HG02623 (cell line): Measurements from ENCODE around the gene RPLP2.
A peak's percentile ranks its signal among the peaks of the same experiment; 100 is the strongest.

Experiments used
- ATAC-seq: cut with Tn5 transposase; IDR thresholded peaks from one replicate; pipeline ENCODE4 v1.9.1; 2021; ENCODE audit warnings: moderate library complexity; ENCODE audit not compliant: unreplicated experiment

Gene RPLP2

DNA sequence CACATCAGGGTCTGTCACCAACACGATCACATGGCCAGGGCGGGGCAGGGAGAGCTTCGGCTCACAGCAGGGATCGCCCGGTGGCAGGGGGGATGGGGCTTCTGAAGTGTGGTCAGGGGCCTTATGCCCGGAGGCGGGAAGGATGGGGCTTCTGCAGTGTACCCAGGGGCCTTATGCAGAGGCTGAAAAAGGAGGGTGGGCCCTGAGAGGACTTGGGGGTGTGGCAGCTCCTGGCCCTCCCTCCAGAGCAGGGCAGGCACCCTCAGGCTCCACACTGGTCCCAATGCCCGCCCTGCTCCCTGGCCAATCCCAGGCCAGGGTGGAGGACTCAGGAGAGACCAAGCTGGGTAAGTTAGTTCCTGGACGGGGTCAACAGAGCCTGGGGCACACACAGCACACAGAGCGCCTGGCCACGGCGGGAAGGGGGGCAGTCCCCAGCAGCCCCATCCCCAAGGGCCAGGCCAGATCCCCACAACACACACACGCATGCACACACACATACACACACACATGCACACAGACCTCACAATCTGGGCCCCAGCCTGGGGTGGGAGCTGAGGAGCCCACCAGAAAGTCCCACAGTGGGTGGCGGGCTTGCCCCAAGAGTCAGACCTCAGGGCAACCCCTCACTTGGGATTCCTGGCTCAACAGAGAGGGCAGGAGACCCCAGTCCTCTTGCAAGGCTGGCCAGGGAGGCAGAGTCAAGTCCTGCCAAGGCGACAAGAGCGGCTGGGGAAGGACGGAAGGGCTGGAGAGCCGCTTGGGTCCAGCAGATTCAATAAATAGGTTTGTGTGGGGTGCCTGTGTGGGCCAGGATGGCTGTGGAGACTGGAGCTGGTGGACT is 18.8 kb upstream of the RPLP2 start:
- no peak for ATAC-seq

DNA sequence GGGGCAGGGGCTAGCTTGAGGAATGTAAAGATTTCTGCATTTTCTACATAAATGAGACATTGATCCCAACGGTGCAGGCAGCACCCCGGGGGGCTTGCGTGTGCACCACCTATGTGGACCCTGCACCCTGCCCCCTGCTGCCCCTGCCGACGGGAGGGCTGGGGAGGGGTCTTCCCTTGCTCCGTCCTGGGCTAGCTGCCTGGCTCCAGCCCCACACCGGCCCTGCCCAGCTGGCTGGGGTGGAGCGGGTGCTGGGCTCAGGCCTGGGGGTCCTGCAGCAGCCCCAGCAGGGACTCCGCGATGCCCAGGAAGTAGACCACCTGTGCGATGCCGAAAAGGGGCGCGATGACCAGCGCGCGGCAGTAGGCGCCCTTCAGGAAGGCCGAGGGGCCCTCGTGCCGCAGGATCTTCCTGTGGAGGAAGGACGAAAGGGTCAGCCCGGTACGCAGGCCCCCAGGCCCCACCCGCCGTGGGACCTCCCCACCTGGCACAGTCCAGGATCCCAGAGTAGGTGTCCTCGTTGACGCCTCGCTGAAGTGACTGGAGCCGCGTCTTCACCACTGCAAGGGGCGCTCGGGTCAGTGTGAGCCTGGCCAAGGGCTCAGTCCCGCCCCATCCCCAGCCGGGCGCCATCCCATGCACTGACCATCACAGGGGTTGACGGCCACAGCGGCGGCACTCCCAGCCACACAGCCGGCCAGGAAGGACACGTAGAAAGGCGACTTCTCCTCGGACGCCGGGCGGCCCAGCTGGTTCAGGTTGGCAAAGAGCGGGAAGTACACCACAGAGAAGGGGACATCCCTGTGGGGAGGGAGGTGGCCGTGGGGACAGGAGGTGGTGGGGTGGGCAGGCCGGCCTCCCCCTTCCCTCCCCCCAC is 17.9 kb upstream of the RPLP2 start:
- no peak for ATAC-seq

DNA sequence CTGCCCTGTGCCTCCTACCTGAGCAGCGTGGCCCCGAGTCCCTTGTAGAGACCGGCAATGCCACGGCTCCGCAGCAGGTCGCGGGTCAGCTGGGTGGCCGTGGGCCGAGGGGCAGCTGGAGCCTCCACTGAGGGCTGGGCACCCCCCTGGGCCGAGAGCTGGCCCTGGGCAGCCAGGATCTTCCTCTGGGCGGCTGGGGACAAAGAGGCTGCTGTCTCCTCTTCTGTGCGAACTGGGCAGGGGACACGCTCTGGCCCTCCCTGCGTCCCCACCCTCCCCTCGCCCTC is 17.3 kb upstream of the RPLP2 start:
- ATAC-seq: no peak

DNA sequence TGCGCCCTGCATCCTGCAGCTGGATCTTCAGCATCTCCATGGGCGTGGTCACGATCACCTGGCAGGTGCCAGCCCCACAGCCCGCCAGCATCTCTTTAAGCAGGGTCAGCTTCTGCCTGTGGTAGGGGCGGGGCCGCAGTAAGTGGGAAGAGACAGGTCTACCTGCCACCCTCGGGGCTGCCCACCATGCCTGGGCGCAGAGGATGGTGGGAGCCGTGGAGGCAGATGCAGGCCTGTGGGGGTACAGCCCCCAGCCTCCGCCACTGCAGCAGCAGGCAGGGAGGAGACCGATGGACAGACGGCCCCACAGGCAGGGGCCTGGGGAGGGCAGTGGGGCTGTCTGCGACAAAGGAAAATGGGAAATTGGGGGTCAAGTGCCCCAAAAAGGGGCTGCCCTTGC is 16.9 kb upstream of the RPLP2 start:
- ATAC-seq: no peak

DNA sequence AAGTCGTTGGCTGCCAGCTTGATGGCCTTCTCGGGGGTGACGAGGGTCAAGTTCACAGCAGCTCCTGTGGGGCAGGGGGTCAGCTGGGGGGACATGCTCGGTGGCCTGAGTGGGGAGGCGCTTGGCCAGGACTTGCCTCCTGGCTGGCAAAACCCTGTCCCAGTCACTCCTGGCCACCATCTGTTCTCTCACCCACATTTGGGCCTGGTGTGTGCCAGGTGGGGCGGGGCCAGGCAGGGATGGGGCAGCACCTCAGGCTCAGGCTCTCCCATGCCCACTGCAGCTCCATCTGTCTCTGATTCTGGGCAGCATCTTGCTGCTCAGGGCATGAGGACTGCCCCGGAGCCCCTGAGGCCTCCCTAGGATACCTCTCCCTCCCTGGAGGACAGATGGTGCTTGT is 16.2 kb upstream of the RPLP2 start:
- ATAC-seq: no peak

DNA sequence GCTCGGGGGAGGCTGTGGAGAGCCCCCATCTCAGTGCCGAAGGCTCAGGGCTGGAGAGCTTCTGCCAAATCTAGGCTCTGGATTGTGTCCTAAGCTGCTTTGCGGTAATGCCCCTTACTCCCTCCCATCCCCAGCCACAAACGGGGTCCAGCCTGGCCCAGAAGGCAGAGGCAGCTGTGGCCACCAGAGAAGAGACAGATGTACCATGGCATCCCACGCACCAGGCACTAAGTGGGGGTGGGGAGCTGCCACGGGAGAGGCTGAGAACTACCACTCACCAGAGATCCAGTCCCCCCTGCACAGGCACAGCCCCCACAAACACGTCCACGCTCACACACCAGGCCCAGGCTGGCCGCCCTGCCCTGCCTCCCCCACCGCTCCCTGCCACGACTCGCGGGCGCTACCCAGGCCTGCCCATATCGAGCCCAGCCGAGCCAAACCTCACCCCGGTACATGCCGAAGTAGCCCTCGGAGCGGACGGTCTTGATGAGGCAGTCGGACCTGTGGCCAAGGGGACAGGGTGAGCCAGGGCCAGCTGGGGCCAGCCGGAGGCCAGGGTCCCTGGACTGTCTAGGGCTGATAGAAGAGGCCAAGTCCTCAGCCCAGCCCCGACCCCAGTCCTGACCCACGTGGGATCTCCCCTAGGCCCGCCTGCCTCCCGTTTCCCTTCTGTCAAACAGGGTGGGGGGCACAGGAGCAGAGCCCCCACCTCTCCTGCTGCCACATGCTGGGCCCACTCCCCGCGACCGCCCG is 15.6 kb upstream of the RPLP2 start:
- ATAC-seq: no peak

DNA sequence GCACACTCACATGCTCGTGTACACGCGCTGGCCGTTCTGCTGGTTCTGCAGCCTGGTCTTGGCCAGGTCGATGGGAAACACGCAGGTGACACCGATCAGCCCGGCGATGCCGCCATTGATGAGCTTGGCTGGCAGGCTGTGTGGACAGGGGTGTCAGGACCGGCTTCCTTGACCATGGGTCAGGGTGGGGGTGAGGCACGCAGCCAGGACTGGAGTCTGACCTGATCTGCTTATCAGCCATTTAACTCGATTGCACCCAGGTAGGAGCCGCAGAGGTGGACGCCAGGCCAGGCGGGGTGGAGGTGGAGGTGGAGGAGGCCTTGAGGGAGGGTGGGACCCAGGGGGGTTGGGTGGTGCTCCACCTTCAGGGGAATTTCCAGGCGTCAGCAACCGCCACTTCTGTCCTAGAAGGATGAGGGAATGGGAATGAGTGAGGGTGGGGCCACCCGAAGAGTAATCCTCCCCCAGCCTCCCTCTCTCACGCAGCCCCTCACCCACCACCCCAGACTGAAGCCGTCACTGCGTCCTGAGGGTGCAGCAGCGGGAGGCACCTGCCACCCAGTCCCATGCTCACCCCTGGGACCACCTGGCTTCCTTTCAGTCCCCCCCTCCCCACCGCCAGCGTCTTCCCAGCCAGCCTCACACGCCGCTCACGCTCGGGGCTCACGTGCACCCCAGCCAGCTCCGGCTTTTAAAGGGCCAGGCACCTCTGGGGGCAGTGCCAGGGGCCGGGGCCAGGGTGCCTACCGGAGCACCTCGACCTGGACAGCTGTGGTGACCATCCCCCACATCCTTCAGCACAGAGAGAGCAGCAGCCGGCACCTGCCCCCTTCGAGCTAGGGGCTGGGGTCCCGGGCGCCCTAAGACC is 14.8 kb upstream of the RPLP2 start:
- no peak for ATAC-seq

DNA sequence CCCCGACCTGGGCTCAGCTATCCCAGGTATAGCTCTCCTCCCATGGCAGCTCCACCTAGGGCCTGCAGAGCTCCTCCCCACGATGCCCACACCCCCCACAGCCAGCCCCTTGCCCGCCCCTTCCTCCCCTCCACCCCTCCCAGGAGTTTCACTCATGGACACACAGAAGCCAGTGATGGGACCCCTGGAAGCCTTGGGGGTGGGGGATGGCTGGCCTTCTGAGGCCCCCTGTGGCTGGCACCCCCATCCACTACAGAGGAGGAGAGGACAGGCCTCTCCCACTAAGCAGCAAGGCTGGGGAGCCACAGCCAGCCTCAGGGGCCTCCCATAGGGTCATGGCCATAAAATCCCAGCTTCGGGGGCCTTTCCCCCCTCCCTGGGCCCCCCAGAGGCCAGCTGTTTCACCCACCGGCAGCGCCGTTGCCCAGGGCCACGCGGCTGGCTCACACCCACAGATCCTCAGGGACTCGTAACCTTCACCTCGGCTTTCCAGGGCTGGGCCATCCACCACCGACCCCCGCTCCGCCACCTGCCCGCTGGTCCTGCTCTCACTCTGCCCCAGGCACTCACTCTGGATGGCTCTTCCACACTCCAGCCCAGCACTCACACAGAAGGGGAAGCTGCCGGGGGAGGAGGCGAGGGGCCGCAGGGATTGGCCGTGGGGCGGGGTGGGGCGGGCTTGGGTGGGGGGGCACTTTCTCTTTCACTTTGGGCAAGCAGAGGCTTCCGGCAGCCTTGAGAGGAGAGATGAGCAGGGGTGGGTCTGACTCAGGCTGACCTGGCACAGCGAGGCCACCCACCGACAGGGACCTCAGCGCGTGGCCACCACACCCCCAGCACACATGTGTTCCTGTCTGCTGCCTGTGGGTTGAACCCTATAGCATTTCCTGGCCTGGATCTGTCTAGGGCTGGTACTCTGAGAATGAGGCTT is 13.9 kb upstream of the RPLP2 start:
- no peak for ATAC-seq

DNA sequence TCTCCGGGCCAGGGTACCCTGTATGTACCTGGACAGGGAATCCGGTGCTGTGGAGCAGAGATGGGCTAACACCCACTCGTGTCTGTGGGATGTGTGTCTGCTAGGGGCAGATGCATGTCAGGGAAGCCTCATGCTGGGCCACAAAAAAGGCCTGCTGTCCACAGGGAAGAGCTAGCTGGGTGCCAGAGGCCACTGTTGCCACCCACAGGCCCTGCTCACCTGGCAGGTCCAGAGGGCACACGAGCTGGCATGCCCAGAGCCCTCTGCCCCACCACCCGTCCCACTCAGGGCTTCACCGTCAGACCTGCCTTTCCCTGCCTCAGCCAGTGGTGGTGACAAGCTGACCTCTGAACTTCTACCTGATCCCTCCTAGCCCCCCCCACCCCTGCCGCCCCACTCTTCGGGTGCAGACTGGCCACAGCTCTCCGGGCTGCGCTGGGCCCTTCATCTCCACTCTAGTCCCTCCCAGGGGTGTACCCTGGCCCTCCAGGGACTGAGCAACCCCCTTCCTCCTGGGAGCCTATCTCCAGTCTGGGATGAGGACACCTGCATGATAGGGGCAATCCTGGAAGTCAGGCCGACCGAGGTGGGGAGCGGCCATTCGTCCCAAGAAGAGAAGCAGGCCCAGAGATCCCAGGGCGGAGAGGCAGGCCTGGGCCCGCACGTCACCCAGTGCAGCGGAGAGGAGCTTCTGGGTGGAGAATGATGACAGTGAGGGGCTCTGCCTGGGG is 13.0 kb upstream of the RPLP2 start:
- ATAC-seq: no peak

DNA sequence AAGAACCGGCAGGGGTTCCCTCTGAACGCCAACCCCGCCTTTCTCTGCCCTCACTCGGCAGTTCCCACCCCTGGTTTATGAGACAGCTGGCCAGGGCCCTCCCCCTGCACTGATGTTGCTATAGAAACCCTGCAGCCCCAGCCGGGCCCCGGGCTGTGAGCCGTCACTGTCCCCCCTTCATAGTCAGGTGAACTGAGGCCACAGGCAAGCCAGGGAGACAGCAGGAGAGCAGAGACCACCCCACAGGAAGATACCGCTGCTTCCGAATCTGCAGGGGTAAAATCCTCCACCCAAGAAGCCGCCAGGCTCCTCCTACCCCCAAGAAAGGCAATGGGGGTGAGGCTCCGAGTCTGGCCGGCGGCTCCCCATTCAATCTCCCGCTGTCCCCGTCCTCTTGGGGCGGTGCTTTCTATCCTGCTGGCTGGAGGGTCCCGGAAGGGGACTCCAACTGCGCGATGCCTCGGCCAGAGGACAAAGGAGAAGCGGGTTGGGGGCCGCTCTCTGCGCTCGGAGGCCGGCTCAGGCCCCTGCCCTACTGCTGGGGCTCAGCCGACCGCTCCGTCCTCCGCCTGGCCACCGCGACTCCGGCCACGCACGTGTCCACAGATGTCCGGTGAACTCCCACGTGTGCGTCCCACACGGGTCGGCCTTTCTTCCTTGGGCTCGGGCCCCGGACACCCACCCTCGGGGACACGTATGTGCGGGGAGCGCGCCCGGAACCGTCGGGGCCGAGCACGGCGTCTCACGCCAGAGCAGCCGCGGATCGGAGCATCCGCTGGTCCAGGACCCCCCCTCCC is 12.3 kb upstream of the RPLP2 start:
- peak; percentile 39 for ATAC-seq

DNA sequence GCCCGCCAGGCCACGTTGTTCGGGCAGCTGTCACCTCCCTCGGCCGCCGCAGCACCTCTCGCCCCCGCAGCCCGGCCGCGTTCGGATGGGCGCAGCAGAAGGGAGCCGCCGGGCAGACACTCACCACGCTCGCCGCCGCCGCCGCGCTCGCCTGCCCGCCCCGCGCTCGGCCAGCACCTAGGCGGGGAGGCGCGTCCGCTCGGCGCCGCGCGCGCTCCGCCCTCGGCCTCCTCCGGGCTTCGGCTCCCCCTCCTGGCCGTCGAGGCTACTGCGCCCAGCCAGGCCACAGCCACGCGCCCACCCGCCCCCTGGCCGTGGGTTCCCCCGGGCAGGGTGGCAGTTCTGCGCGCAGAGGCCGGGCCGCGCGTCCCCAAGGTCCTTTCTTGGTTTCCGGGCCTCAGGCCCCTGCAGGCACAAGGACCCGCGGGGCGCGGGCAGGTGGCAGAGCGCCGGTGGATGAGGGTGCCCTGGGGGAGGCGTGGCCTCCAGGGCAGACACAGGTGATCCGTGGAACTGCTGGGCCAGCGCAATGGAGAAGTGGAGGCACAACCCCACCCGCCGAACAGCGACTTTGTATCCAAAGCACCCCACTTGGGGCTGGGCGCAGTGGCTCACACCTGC is 11.6 kb upstream of the RPLP2 start, which contains the start of gene SLC25A22:
SLC25A22 (minus strand) TSS at position 189 of the 621 bp plus-strand sequence. CDS start 3,275 bp downstream, outside the sequence.
- ATAC-seq: peak; percentile 44

DNA sequence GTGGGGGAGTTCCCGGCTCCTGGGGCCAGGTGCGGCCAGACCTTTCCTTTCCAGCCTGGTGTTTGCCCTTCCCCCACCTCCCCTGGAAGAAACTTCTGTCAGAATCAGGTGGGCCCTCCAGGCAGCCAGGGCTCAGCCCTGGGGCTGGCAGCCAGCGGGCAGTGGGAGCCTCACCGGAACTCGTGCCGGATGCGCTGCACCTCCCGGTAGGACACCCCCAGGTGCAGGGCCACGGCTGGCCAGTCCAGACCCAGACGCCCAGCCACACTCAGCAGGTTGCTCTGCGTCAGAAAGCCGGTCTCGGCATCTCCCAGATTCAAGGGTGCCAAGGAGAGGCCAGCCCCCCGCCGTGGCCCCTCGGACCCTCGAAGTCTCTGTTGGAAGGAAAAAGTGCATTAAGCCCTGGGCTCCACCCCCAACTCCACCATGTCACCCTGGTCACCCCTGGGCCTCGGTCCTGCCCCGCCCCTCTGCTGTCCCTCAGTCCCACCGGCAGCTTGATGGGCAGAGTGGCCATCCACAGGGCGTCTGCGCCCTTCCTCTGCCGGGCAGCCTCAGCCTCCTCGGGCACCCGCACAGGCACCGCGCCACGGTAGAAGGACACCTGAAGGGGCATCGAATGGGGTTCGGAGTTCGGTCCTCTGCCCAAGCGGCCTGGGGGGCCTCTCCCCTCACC is 10.0 kb upstream of the RPLP2 start:
- no peak for ATAC-seq

DNA sequence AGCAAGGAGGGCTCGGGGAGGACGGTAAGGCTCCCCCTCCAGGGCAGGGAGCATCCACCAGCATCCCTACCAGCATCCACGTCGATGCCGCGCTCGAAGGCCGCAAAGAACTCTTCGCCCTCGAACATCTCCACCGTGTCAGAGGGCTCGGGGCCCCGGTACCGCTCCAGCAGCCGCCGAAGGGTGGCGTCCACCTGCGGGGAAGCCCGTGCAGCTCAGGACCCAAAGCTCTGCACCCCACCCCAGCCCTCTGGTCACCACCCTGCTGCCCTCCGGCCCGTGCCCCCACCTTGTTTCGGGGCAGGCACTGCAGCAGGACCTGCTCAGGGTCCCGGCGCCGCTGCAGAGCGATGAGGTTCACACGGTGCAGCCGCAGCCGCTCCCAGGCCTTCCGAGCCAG is 9.3 kb upstream of the RPLP2 start:
- ATAC-seq: no peak

DNA sequence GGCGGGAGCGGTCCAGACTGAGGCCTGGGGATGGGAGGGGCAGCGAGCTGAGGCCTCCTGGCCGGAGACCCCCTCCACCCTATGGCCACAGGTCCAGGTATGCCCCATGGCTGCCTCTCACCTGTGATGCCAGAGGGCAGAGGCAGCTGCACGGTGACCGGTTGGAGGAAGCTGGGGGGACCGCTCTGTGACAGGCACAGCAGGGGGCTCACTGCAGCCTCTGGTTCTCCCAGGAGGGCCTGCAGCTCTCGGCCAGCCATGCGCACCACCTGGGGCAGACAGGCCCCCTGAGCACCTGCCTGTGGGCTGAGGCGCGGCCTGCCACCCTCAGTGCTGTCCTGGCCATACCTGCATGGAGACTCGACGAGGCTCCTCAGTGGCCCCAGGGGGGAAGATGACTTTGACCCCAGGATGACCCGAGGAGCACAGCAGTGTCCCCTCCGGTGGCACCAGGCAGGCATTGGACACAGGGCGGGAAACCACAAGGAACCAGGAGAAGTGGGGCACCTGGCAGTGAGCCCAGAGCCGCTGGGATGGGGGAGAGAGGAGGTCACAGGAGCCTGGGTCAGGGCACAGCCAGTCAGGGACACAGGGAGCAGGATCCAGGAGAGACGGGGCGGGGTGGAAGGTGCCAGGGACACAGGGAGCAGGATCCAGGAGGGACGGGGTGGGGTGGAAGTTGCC is 8.5 kb upstream of the RPLP2 start:
- ATAC-seq: no peak

DNA sequence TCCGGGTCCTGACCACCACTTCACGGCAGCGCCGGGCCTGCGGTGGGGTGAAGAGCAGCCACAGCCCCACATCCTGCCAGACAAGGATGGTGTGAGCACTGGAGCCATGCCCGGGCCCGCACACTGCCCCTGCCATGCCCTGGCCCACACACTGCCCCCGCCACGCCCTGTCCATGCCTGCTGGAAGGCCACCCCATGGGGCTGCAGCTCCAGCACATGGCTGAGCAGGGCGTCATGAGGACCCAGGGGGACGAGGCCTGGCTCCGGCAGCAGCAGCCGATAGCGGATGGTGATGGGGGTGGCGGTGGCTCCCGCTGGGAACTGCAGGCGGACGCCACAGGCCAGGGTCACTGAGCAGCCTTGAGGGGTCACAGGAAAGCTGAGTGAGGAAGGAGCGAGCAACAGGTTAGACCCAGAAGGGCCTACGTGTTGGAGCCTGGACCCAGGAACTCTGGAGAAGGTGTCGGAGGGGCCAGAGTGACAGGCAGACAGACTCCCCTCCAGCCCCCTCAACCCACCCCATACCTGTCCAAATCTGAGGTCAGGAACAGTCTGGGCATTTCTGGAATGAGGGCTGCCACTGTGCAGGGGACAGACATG is 7.6 kb upstream of the RPLP2 start:
- no peak for ATAC-seq
